ENCODE results near the gene NOP10.
A peak's percentile ranks its signal among the peaks of the same experiment; 100 is the strongest.
"Not testable (repeated sequence)": the region's sequence is repeated elsewhere in the genome, so short reads cannot be mapped to it uniquely, and the experiment has no call there.

Gene NOP10

GRCh38 chr15:34355241-34355640 lies 12.3 kb upstream of the NOP10 start:
- H3K9me3 ChIP-seq (ENCODE audit: low read length) = no peaks in the 10 kb centered on the region
- H3K4me1 ChIP-seq (ENCODE audit: insufficient read depth, low read length) = no peaks in the 10 kb centered on the region
- H3K36me3 ChIP-seq (ENCODE audit: insufficient read depth, low read length) = peaks cover 10% of the 10 kb centered on the region
- no peak overlapping the region for H3K27ac ChIP-seq (ENCODE audit: low read depth, low read length)
- H3K4me3 ChIP-seq (ENCODE audit: low read depth in 1 of 2, low read length in 2 of 2) = no peak overlapping the region
- no peaks in the 10 kb centered on the region for H3K27me3 ChIP-seq (ENCODE audit: control insufficient read depth in 1 of 2, insufficient read depth in 2 of 2, low read length in 2 of 2)
- no peak overlapping the region for H3K9ac ChIP-seq (ENCODE audit: low read length)

GRCh38 chr15:34354286-34354685 lies 11.3 kb upstream of the NOP10 start:
- Histone ChIP-seq H3K36me3 (ENCODE audit: insufficient read depth, low read length) (peaks cover 10% of the 10 kb centered on the region), H3K4me1 (ENCODE audit: insufficient read depth, low read length) (peaks cover 3% of the 10 kb centered on the region), H3K9ac (ENCODE audit: low read length) (no peak overlapping the region), H3K27me3 (ENCODE audit: control insufficient read depth in 1 of 2, insufficient read depth in 2 of 2, low read length in 2 of 2) (no peaks in the 10 kb centered on the region), H3K27ac (ENCODE audit: low read depth, low read length) (no peak overlapping the region), H3K4me3 (ENCODE audit: low read depth in 1 of 2, low read length in 2 of 2) (no peak overlapping the region), H3K9me3 (ENCODE audit: low read length) (no peaks in the 10 kb centered on the region)

- Histone ChIP-seq H3K27ac (ENCODE audit: low read depth, low read length) (no peak overlapping the region), H3K4me1 (ENCODE audit: insufficient read depth, low read length) (peaks cover 4% of the 10 kb centered on the region), H3K9me3 (ENCODE audit: low read length) (no peaks in the 10 kb centered on the region), H3K27me3 (ENCODE audit: control insufficient read depth in 1 of 2, insufficient read depth in 2 of 2, low read length in 2 of 2) (no peaks in the 10 kb centered on the region), H3K9ac (ENCODE audit: low read length) (no peak overlapping the region), H3K36me3 (ENCODE audit: insufficient read depth, low read length) (peaks cover 10% of the 10 kb centered on the region), H3K4me3 (ENCODE audit: low read depth in 1 of 2, low read length in 2 of 2) (no peak overlapping the region)
These were observed 10.7 kb upstream of the NOP10 start for GRCh38 chr15:34353627-34354026.

- H3K27ac ChIP-seq (ENCODE audit: low read depth, low read length); H3K4me3 ChIP-seq (ENCODE audit: low read depth in 1 of 2, low read length in 2 of 2); H3K4me1 ChIP-seq (ENCODE audit: insufficient read depth, low read length); H3K9ac ChIP-seq (ENCODE audit: low read length); H3K9me3 ChIP-seq (ENCODE audit: low read length); H3K27me3 ChIP-seq (ENCODE audit: control insufficient read depth in 1 of 2, insufficient read depth in 2 of 2, low read length in 2 of 2): not testable (repeated sequence)
- H3K36me3 ChIP-seq (ENCODE audit: insufficient read depth, low read length) = peaks cover 10% of the 10 kb centered on the region
These were observed 10.1 kb upstream of the NOP10 start for GRCh38 chr15:34352996-34353395.

- peaks cover 4% of the 10 kb centered on the region for H3K4me1 ChIP-seq (ENCODE audit: insufficient read depth, low read length)
- H3K9ac ChIP-seq (ENCODE audit: low read length) = no peak overlapping the region
- H3K9me3 ChIP-seq (ENCODE audit: low read length) = no peaks in the 10 kb centered on the region
- H3K36me3 ChIP-seq (ENCODE audit: insufficient read depth, low read length) = no peaks in the 10 kb centered on the region
- no peaks in the 10 kb centered on the region for H3K27me3 ChIP-seq (ENCODE audit: control insufficient read depth in 1 of 2, insufficient read depth in 2 of 2, low read length in 2 of 2)
- H3K4me3 ChIP-seq (ENCODE audit: low read depth in 1 of 2, low read length in 2 of 2) = no peak overlapping the region
- no peak overlapping the region for H3K27ac ChIP-seq (ENCODE audit: low read depth, low read length)
These were observed 6.8 kb upstream of the NOP10 start for GRCh38 chr15:34349769-34350168.

- no peak overlapping the region for H3K9ac ChIP-seq (ENCODE audit: low read length)
- no peak overlapping the region for H3K4me3 ChIP-seq (ENCODE audit: low read depth in 1 of 2, low read length in 2 of 2)
These were observed 5.9 kb upstream of the NOP10 start for GRCh38 chr15:34348735-34349300.

GRCh38 chr15:34347951-34348638 lies 5.2 kb upstream of the NOP10 start:
- Histone ChIP-seq H3K9me3 (ENCODE audit: low read length) (no peaks in the 10 kb centered on the region), H3K36me3 (ENCODE audit: insufficient read depth, low read length) (no peaks in the 10 kb centered on the region), H3K27me3 (ENCODE audit: control insufficient read depth in 1 of 2, insufficient read depth in 2 of 2, low read length in 2 of 2) (no peaks in the 10 kb centered on the region), H3K9ac (ENCODE audit: low read length) (no peak overlapping the region), H3K4me3 (ENCODE audit: low read depth in 1 of 2, low read length in 2 of 2) (no peak overlapping the region), H3K4me1 (ENCODE audit: insufficient read depth, low read length) (peaks cover 4% of the 10 kb centered on the region), H3K27ac (ENCODE audit: low read depth, low read length) (no peak overlapping the region)

More at GRCh38 chr15:34348735-34349300, 5.9 kb upstream of the NOP10 start:
- no peak overlapping the region for H3K27ac ChIP-seq (ENCODE audit: low read depth, low read length)
- no peaks in the 10 kb centered on the region for H3K9me3 ChIP-seq (ENCODE audit: low read length)
- H3K4me1 ChIP-seq (ENCODE audit: insufficient read depth, low read length) = peaks cover 4% of the 10 kb centered on the region
- no peaks in the 10 kb centered on the region for H3K27me3 ChIP-seq (ENCODE audit: control insufficient read depth in 1 of 2, insufficient read depth in 2 of 2, low read length in 2 of 2)
- no peaks in the 10 kb centered on the region for H3K36me3 ChIP-seq (ENCODE audit: insufficient read depth, low read length)

- H3K27me3 ChIP-seq (ENCODE audit: control insufficient read depth in 1 of 2, insufficient read depth in 2 of 2, low read length in 2 of 2); H3K36me3 ChIP-seq (ENCODE audit: insufficient read depth, low read length); H3K9me3 ChIP-seq (ENCODE audit: low read length); H3K4me1 ChIP-seq (ENCODE audit: insufficient read depth, low read length): not testable (repeated sequence)
- Histone ChIP-seq H3K9ac (ENCODE audit: low read length) (peak overlapping the region; percentile 89), H3K27ac (ENCODE audit: low read depth, low read length) (peak overlapping the region; percentile 83), H3K4me3 (ENCODE audit: low read depth in 1 of 2, low read length in 2 of 2) (peak overlapping the region; percentile 66 to 97)
These were observed 661 bp downstream of the NOP10 start for GRCh38 chr15:34342213-34342736.

GRCh38 chr15:34341381-34342212 lies 1.3 kb downstream of the NOP10 start:
- H3K36me3 ChIP-seq (ENCODE audit: insufficient read depth, low read length) = peaks cover 4% of the 10 kb centered on the region
- no peak overlapping the region for H3K9ac ChIP-seq (ENCODE audit: low read length)
- no peaks in the 10 kb centered on the region for H3K9me3 ChIP-seq (ENCODE audit: low read length)
- H3K4me3 ChIP-seq (ENCODE audit: low read depth in 1 of 2, low read length in 2 of 2) = no peak overlapping the region
- H3K27me3 ChIP-seq (ENCODE audit: control insufficient read depth in 1 of 2, insufficient read depth in 2 of 2, low read length in 2 of 2) = no peaks in the 10 kb centered on the region
- H3K4me1 ChIP-seq (ENCODE audit: insufficient read depth, low read length) = peaks cover 12% of the 10 kb centered on the region
- H3K27ac ChIP-seq (ENCODE audit: low read depth, low read length) = no peak overlapping the region

GRCh38 chr15:34339946-34340345 lies 3.0 kb downstream of the NOP10 start:
- Histone ChIP-seq H3K27me3 (ENCODE audit: control insufficient read depth in 1 of 2, insufficient read depth in 2 of 2, low read length in 2 of 2) (no peaks in the 10 kb centered on the region), H3K9ac (ENCODE audit: low read length) (no peak overlapping the region), H3K4me1 (ENCODE audit: insufficient read depth, low read length) (peaks cover 24% of the 10 kb centered on the region), H3K36me3 (ENCODE audit: insufficient read depth, low read length) (peaks cover 4% of the 10 kb centered on the region), H3K27ac (ENCODE audit: low read depth, low read length) (no peak overlapping the region), H3K4me3 (ENCODE audit: low read depth in 1 of 2, low read length in 2 of 2) (no peak overlapping the region), H3K9me3 (ENCODE audit: low read length) (no peaks in the 10 kb centered on the region)

- H3K27ac ChIP-seq (ENCODE audit: low read depth, low read length) = no peak overlapping the region
- no peak overlapping the region for H3K9ac ChIP-seq (ENCODE audit: low read length)
- H3K27me3 ChIP-seq (ENCODE audit: control insufficient read depth in 1 of 2, insufficient read depth in 2 of 2, low read length in 2 of 2) = no peaks in the 10 kb centered on the region
- H3K9me3 ChIP-seq (ENCODE audit: low read length) = no peaks in the 10 kb centered on the region
- H3K36me3 ChIP-seq (ENCODE audit: insufficient read depth, low read length) = peaks cover 4% of the 10 kb centered on the region
- peaks cover 24% of the 10 kb centered on the region for H3K4me1 ChIP-seq (ENCODE audit: insufficient read depth, low read length)
- peak overlapping the region; percentile 72 to 97 for H3K4me3 ChIP-seq (ENCODE audit: low read depth in 1 of 2, low read length in 2 of 2)
These were observed 4.6 kb downstream of the NOP10 start for GRCh38 chr15:34338347-34338746.

Data from muscle layer of colon (tissue), 2 donors.